Thyroid gland (tissue), 4 donors: ENCODE data around the gene ZNF684.

Experiments used
- POLR2A ChIP-seq, 2 donors: fragments of 450-650 bp; IDR thresholded peaks; one replicate each; pipeline ENCODE4 v1.6.1; 2017; ENCODE audit warnings: antibody characterized with exemption in 2 of 2, mild to moderate bottlenecking in 2 of 2, moderate library complexity in 1 of 2
- TF ChIP-seq, protein P1 (sequence below), 6 experiments: fragments of 200-600 bp in 3 of 6; fragments of 450-650 bp in 3 of 6; sonication (generic) in 3 of 6; IDR thresholded peaks; one replicate each; pipeline ENCODE4 v1.5.1; 2016 to 2019; ENCODE audit warnings: antibody characterized with exemption in 6 of 6, mild to moderate bottlenecking in 2 of 6, inconsistent platforms in 1 of 6, moderate library complexity in 1 of 6

GRCh38 chr1:40531381-40532061 lies at the start of gene ZNF684:
- TF ChIP-seq, protein P1, sequence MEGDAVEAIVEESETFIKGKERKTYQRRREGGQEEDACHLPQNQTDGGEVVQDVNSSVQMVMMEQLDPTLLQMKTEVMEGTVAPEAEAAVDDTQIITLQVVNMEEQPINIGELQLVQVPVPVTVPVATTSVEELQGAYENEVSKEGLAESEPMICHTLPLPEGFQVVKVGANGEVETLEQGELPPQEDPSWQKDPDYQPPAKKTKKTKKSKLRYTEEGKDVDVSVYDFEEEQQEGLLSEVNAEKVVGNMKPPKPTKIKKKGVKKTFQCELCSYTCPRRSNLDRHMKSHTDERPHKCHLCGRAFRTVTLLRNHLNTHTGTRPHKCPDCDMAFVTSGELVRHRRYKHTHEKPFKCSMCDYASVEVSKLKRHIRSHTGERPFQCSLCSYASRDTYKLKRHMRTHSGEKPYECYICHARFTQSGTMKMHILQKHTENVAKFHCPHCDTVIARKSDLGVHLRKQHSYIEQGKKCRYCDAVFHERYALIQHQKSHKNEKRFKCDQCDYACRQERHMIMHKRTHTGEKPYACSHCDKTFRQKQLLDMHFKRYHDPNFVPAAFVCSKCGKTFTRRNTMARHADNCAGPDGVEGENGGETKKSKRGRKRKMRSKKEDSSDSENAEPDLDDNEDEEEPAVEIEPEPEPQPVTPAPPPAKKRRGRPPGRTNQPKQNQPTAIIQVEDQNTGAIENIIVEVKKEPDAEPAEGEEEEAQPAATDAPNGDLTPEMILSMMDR (IDR thresholded peaks at IDR 0.05): no peak
- TF ChIP-seq POLR2A (IDR thresholded peaks at IDR 0.05): peak in 1 of 2 donors; percentile 64
